Activated CD8-positive, alpha-beta memory T cell treated with anti-CD3 and anti-CD28 coated beads for 36 hours (primary cell): ENCODE data around the gene PRKG1. TPM values are rescaled to one million over a fixed set of nuclear protein-coding genes. Genes with fewer than 3 reads are reported as not detected.

Source experiments
- CTCF ChIA-PET: fragments of 350-600 bp; sonication (Branson Sonifier 250); formaldehyde crosslinking; loops from one replicate; lab custom pipeline; 2021; ENCODE audit warnings: antibody characterized with exemption; lab: Charles Lee
- POLR2A ChIA-PET: fragments of 350-600 bp; sonication (Branson Sonifier 250); formaldehyde crosslinking; loops from one replicate; lab custom pipeline; 2021; ENCODE audit warnings: antibody characterized with exemption; lab: Charles Lee
- total RNA-seq, 2 experiments: library from RNA; stranded (reverse); gene quantifications; one replicate each; pipeline ENCODE4 v1.2.3, GENCODE V29; 2021

The PRKG1 gene
- total RNA-seq, 2 experiments from 2014 or later = not detected

- ChIA-PET POLR2A (no interaction called here), CTCF (no interaction called here)
Observed at GRCh38 chr10:52111101-52111891, 1037.0 kb downstream of the PRKG1 start.

GRCh38 chr10:52115823-52116222 is 1041.5 kb downstream of the PRKG1 start:
- ChIA-PET POLR2A (no interaction called here), CTCF (no interaction called here)

GRCh38 chr10:52119507-52119906 is 1045.2 kb downstream of the PRKG1 start:
- ChIA-PET CTCF (no interaction called here), POLR2A (no interaction called here)

GRCh38 chr10:52121688-52122087 is 1047.4 kb downstream of the PRKG1 start:
- CTCF ChIA-PET = no interaction called here

GRCh38 chr10:52128056-52128683 is 1053.9 kb downstream of the PRKG1 start:
- POLR2A ChIA-PET = no interaction called here
- CTCF ChIA-PET = no interaction called here

More at GRCh38 chr10:52121688-52122087, 1047.4 kb downstream of the PRKG1 start:
- POLR2A ChIA-PET = no interaction called here

GRCh38 chr10:52129410-52130178 is 1055.3 kb downstream of the PRKG1 start:
- POLR2A ChIA-PET = no interaction called here
- CTCF ChIA-PET = no interaction called here

- CTCF ChIA-PET = no interaction called here
Observed at GRCh38 chr10:52135101-52135500, 1060.8 kb downstream of the PRKG1 start.

GRCh38 chr10:52136921-52137320 is 1062.6 kb downstream of the PRKG1 start:
- POLR2A ChIA-PET = no interaction called here
- CTCF ChIA-PET = no interaction called here

More at GRCh38 chr10:52135101-52135500, 1060.8 kb downstream of the PRKG1 start:
- POLR2A ChIA-PET = no interaction called here

GRCh38 chr10:52143338-52143737 is 1069.1 kb downstream of the PRKG1 start:
- CTCF ChIA-PET = no interaction called here
- POLR2A ChIA-PET = no interaction called here

- ChIA-PET CTCF (no interaction called here), POLR2A (no interaction called here)
Observed at GRCh38 chr10:52145636-52146035, 1071.3 kb downstream of the PRKG1 start.

GRCh38 chr10:52146766-52147165 is 1072.5 kb downstream of the PRKG1 start:
- CTCF ChIA-PET = no interaction called here
- POLR2A ChIA-PET = no interaction called here

- ChIA-PET POLR2A (no interaction called here), CTCF (no interaction called here)
Observed at GRCh38 chr10:52170776-52171175, 1096.5 kb downstream of the PRKG1 start.

GRCh38 chr10:52172581-52172980 is 1098.3 kb downstream of the PRKG1 start:
- ChIA-PET POLR2A (no interaction called here), CTCF (no interaction called here)

GRCh38 chr10:52185256-52185655 is 1111.0 kb downstream of the PRKG1 start:
- POLR2A ChIA-PET = no interaction called here
- CTCF ChIA-PET = no interaction called here

GRCh38 chr10:52187521-52188258 is 1113.4 kb downstream of the PRKG1 start:
- CTCF ChIA-PET = no interaction called here
- POLR2A ChIA-PET = no interaction called here

- ChIA-PET POLR2A (no interaction called here), CTCF (no interaction called here)
Observed at GRCh38 chr10:52191049-52191448, 1116.8 kb downstream of the PRKG1 start.

- ChIA-PET POLR2A (no interaction called here), CTCF (no interaction called here)
Observed at GRCh38 chr10:52194191-52194590, 1119.9 kb downstream of the PRKG1 start.

GRCh38 chr10:52194716-52195115 is 1120.4 kb downstream of the PRKG1 start:
- ChIA-PET CTCF (no interaction called here), POLR2A (no interaction called here)

GRCh38 chr10:52197098-52197497 is 1122.8 kb downstream of the PRKG1 start:
- CTCF ChIA-PET = interaction anchor here (1.0 kb wide), 1 partner anchor 19 kb away, joined by 3 read pairs; no protein-coding TSS in a partner anchor
- POLR2A ChIA-PET = no interaction called here

GRCh38 chr10:52198540-52198939 is 1124.3 kb downstream of the PRKG1 start:
- ChIA-PET POLR2A (no interaction called here), CTCF (no interaction called here)
